Stimulated activated CD4-positive, alpha-beta T cell treated with anti-CD3 and anti-CD28 coated beads, Interleukin-15, amount 100 ng/mL, for 48 hours (primary cell): Measurements from ENCODE around the gene PTPRN.

ENCODE experiments used
- DNase-seq, 2 donors: peaks; one replicate each; pipeline ENCODE4 v3.0.0-alpha.2; 2020; ENCODE audit warnings: low read depth in 2 of 2

The PTPRN gene

GRCh38 chr2:219245148-219245898 lies 63.9 kb downstream of the PTPRN start, which contains the start of the genes GLB1L and STK16:
TSS of gene GLB1L (minus strand) at chr2:219245444. CDS start at chr2:219243573, 1,871 bp downstream.
TSS of gene STK16 (plus strand) at chr2:219245479. CDS start at chr2:219246000, 521 bp downstream.
- DNase-seq, result peak; percentile 76 to 84

DNA sequence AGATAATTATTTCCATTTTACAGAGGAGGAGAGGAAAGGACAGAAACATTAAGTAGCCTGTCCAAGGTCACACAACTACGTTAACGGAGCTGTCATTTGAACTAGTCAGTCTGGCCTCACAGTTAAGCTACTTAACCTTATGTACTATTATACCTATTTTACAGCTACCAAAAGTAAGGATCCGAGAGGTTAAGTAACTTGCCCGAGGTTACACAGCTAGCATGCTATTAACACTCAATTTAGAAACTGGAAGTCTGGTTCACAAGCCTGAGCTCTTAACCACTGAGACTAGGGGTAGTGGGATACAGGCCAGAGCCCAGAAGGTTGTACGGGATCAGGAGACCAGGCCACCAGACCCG lies 64.4 kb downstream of the PTPRN start:
- DNase-seq, result no peak

DNA sequence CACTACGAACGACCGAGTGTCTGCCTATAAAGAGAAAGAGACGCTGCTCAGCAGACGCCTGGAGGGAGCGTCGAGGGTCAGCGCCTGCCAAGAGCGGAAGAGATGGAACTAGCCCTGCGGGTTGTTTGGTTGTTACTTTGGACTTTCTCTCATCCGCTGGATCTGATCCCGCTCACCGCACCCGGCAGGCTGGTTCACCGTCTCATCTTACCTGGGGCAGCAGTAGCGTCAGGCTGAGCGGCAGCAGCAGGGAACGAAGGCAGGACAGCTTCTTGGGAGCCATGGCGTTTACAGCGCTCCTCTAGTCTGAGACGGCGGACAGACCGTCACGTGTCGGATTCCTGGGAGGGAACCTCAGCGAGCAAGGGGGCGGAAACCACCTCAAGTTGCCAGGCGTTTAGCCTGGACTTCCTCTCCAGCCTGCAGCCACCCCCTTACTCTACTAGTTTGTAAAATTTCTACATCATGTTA lies 65.9 kb downstream of the PTPRN start:
- no peak for DNase-seq
